HG03439 (cell line): Measurements from ENCODE around the gene TESK2.
A peak's percentile ranks its signal among the peaks of the same experiment; 100 is the strongest.

Experiments
- ATAC-seq: cut with Tn5 transposase; IDR thresholded peaks from one replicate; pipeline ENCODE4 v1.9.1; 2021; ENCODE audit warnings: mild to moderate bottlenecking, moderate library complexity; ENCODE audit not compliant: unreplicated experiment

TESK2 gene

DNA sequence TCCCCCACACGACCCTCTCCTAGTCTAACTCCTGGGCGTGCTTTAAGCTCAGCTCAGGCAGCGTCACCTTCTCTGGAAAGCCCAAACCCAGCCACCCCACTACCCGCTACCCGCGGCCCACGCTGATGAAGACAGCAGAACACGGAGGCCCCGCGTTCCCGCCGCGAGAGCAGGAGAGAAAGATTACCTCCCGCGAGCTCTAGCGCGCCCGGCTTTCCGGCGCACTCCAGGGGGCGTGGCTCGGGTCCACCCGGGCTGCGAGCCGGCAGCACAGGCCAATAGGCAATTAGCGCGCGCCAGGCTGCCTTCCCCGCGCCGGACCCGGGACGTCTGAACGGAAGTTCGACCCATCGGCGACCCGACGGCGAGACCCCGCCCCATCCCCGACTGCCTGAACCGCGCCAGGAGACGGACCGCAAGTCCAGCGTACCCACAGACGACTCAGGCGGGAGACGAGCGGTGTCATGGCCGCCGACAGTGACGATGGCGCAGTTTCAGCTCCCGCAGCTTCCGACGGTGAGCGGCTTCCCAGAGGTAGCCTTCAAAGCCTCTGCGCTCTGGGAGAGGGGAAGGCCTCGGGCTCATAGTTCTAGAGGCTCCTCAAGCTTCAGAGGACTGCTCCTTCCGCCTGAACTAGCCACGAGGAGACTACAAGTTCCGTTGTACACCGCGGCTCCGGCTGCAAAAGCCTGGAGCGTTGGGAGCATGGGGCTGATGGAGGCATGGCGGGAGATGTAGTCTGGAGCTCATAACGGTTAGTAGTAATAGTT lies 151.0 kb downstream of the TESK2 start, which contains the start of the genes MUTYH and TOE1:
TSS of gene MUTYH (minus strand) at position 652 of the 770 bp plus-strand sequence. CDS start 5,935 bp downstream, outside the sequence.
TSS of gene TOE1 (plus strand) at position 382 of the 770 bp plus-strand sequence. CDS start at position 465, 83 bp downstream.
- ATAC-seq = peak; percentile 75

DNA sequence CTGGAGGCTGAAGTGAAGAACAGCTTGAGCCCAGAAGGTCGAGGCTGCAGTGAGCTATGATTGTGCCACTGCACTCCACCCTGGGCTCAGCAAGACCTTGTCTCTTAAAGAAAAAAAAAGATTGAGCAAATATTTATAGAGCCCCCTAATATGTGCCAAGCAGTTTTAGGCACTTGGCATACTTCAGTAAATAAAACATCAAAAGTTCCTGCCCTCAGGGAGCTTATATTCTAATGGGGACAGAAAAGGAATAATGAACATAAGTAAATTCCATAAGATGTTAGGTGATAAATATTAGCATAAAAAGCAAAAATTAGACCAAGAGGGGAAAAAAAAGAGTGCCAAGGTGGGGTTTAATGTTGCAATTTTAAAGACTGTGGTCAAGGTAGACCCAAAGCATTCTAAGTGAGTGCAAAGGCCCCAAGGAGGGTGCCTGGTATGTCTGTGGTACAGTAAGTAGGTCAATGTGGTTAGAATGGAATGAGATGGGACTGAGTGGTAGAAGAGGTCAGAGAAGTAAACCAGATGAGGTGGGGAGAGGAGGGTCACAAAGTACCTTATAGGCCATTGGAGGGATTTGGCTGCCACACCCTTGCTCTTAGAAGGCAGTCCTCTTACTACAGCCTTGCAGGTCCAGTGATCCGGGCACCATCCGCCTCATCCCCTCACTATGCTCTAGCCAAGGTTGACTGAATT lies 153.2 kb downstream of the TESK2 start:
- ATAC-seq = no peak

DNA sequence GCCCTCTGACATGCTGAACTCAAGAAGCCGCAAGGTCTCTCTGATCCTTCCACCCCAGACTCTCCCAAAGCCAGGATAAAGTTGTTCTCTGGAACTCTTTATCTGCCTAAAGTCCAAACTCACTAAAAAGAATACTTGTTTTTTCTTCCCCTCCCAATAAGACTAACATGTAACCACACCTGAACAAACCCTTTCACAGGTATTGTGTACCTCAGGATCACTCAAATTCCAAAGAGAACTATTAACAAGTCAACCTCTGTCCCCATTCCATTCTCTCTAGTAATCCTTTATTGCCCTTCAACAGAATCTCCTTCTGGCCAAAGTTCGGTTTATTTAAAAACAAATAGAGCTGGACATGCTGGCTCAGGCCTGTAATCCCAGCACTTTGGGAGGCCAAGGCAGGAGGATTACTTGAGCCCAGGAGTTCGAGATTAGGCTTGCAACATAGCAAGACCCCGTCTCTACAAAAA lies 155.1 kb downstream of the TESK2 start:
- ATAC-seq = no peak

DNA sequence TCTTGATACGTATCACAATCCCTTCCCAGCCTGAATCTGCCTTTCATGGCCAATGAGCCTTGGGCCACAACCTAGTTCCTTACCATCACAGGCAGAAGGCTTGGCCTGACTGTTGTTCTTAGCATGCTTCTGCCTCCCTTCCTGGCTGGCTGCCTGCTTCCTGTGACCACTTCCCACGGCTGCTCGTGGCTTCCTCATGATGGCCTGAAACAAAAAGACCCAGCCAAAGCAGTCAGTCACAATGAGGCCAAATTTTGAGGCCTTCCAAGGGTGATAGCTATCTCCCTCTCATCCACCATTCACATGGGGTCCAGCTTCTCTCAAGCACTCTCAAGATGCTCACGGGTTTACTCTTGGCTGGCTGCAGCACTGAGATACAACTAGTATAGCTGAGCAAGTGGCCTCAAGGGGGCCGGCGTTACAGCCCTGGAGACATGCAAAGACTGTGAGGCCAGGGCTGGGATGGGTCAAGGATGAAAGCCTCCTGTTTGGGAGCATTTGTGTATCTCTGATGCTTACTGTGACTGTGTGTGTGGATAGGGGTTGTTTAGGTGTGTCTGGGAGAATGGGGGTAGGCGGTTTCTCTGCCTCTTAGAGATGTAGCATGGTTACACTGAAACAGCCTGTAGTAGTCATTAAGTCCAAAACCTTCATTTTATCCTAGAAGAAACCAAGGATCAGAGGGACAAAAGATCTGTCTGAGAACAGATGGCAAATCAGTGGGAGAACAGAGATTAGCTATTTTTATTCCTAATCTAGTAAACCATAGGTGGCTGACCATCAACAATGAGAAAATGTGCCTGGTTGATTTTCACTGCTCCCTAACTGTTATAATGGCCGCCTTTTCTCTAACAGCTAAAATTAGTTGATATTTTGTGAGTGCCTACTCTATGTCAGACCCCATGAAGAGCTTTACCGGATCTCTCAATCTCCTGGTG lies 156.4 kb downstream of the TESK2 start:
- no peak for ATAC-seq

DNA sequence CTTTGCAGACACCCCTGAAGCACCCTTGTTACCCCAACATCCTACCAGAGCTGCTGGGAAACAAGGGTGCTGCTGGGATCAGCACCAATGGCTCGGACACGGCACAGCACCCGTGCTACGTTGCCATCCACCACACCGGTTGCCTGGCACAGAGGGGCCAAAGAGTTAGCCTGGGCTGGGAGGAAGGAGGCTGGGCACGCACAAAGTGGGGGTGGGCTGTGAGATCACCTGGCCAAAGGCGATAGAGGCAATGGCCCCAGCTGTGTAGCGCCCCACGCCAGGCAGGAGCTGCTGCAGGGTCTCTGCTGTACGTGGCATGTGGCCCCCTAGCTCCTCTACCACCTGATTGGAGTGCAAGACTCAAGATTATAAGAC lies 158.6 kb downstream of the TESK2 start:
- no peak for ATAC-seq

DNA sequence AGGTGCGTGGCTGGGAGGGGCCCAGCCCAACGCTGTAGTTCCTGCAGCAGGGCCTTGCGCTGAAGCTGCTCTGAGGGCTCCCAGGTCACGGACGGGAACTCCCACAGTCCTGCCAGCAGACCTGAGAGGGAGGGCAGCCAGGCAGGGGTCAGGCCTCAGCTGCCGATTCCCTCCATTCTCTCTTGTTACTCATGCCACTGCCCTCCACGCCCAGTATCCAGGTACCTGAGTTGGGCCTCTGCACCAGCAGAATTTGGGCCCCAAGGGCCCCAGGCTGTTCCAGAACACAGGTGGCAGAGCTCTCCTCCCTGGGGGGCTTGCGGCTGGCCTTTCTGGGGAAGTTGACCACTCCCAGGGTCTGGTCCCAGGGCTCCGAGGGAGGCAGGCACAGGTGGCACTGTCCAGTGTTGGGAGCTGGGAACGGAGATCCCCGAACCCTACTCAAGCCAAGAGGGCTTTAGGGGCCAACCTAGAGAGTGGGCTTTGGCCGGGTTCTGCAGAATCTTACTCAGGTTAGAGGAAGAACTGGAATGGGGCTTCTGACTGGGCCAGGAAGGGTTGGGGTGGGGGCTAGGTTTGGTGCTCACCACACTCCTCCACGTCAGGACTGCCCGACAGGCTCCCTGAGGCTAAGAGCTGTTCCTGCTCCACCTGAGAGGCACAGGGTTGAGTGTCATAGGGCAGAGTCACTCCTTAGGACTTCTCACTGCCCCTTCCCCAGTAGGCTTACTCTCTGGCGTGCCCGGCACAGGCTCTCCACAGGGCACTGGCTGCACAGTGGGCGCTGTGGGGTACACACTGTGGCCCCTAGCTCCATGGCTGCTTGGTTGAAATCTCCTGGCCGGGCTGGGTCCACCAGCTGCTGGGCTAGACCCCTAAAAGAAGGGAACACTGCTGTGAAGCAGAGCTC lies 159.3 kb downstream of the TESK2 start:
- ATAC-seq = no peak

DNA sequence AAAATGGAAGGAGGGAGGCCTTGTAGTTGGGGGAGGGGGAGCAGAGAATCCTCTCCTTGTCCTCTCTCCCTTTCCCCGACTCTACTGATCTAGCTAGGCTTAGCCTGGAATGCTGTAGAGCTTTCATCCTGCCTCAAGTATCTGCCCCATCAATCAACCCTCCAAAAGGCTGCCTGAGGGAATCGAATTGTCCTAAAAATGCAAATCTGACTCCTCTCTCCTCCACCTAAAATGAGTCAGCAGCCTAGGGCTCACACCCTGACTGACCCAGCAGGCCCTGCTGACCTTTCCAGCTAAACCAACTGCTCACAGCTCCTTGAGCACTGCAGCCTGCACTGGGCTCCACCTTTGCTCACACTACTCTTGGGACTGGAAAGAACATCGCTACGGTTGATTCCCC lies 161.5 kb downstream of the TESK2 start:
- ATAC-seq = no peak

DNA sequence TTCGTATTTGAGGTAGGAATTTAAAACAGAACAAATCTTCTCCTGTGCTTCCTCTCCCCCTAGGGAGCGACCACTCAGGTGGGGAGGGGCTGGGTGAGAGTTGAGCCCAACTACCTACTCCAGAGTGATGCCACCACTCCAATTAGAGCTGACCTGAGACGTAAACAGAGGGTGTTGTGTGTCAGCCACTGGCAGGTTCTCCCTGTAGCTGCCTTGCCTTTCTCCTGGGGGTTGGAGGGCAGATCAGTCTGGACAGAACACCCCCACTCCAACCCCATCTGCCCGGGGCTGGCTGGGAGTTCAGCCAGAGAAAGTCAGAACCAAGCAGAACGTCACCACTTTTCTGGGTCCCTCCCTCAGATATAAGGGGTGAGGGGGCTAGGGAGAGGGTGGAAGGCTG lies 162.3 kb downstream of the TESK2 start:
- no peak for ATAC-seq

DNA sequence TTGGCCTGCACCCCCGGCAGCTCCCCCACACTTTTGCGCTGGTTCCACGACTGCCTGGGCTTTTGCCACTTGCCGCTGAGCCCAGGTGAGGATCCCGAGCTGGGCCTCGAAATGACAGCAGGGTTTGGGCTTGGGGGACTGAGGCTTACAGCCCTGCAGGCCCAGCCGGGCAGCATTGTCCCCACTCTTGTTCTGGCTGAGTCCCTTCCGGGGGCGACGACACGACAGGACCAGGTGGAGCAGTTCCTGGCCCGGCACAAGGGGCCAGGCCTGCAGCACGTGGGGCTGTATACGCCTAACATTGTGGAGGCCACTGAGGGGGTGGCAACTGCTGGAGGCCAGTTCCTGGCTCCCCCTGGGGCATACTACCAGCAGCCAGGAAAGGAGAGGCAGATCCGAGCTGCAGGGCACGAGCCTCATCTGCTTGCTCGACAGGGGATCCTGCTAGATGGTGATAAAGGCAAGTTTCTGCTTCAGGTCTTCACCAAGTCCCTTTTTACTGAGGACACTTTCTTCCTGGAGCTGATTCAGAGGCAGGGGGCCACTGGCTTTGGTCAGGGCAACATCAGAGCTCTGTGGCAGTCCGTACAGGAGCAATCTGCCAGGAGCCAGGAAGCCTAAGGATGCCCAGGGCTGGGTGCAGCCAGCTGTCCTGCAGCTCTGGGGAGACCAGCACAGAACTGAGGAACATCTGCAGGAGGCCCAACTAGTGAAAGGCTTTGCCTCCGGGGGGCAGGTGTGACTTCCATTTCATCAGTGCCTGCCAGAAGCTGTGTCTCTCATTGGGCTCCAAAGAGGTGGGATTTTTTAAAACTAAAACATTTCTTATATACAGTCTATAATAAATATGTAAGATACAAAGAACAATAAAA lies 163.1 kb downstream of the TESK2 start:
- ATAC-seq = no peak

DNA sequence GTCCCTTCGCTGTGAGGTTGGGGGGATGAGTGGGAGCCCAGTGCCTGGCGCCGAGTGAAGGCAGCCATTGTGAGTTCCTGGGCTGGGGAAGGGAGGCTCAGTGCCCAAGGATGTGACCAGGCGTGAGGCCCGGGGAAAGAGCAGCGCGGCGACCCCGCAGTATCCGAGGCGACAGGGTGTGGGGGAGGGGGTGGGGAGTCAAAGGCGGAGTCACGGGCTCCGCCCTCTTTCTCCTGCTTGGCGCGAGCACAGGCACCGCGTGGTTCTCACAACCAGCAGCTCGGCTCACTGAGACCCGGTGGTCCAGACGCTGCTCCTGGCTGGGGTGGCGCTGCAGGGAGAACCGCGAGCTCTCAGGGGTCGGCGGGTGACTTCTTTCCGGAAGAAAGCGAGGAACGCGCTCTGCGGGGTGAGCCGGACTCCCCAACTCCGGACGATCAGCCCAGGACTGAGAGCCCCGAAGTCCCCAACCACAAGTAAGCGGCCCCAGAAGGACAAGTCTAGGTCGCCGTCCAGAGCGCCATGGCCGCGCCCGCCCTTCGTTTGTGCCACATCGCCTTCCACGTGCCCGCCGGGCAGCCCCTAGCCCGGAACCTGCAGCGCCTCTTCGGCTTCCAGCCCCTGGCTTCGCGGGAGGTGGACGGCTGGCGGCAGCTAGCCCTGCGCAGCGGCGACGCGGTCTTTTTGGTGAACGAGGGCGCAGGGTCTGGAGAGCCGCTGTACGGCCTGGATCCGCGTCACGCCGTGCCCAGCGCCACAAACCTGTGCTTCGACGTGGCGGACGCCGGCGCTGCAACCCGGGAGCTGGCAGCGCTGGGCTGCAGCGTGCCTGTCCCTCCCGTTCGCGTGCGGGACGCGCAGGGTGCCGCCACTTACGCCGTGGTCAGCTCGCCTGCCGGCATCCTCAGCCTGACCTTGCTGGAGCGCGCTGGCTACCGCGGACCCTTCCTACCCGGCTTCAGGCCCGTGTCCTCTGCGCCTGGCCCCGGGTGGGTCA lies 164.0 kb downstream of the TESK2 start, which contains the start of gene HPDL:
TSS of gene HPDL (plus strand) at position 269 of the 997 bp plus-strand sequence. CDS start at position 523, 254 bp downstream.
- no peak for ATAC-seq

DNA sequence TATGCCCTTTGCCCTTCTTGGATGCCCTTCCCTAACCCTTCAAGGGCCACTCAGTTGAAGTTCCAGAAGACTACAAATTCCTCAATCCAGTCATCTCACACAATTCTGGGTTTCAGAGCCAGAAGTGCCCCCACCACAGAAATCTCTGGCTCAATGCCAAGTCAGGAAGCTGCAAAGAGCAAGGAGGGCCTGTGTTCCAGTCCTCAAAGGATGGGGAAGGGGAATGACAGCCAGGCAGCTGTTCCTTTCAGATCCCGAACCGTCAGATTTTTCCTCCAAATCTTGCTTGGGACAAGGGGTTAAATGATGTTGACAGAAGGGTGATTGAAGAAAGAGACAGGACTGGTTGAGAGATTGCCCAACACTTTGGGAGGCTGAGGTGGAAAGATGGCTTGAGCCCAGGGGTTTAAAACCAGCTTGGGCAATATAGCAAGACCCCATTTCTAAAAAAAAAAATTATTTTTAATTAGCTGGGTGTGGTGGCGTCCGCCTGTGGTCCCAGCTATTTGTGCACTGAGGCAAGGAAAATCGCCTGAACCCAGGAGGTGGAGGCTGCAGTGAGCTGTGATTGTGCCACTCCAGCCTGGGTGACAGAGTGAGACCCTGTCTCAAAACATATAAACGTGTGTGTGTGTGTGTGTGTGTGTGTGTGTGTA lies 165.0 kb downstream of the TESK2 start:
- no peak for ATAC-seq

DNA sequence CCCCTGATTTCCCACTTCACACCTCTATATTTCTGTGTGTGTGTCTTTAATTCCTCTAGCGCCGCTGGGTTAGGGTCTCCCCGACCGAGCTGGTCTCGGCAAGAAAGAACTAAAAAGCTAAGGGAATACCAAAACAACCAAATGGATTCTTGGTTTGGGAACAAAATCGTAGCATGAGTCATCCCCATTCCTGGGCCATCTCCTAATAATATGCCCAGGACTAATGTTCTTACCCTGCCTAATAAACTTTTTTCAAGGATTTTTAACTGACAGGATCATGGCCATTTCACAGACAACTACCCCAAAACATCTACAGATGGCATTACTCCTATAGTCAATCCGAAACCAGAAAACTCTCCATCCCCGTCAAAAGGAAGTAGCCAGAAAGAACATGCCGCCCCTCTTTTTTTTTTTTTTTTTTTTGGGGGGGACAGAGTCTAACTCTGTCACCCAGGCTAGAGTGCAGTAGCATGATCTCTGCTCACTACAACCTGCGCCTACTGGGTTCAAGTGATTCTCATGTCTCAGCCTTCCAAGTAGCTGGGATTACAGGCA lies 168.4 kb downstream of the TESK2 start:
- ATAC-seq = no peak

DNA sequence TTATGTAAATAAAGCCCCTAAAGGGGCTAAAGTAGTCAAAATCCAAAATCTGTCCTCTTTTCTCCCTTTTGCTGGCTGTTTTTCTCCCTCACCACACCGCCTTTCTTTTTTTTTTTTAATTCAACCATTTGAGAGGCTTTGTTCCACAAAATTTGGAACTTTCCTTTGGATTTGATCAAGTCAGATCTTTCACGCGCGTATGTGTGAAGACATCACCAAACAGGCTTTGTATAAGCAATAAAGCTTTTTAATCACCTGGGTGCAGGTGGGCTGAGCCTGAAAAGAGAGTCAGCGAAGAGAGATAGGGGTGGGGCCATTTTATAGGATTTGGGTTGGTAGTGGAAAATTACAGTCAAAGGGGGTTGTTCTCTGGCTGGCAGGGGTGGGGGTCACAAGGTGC lies 169.5 kb downstream of the TESK2 start:
- ATAC-seq = no peak

DNA sequence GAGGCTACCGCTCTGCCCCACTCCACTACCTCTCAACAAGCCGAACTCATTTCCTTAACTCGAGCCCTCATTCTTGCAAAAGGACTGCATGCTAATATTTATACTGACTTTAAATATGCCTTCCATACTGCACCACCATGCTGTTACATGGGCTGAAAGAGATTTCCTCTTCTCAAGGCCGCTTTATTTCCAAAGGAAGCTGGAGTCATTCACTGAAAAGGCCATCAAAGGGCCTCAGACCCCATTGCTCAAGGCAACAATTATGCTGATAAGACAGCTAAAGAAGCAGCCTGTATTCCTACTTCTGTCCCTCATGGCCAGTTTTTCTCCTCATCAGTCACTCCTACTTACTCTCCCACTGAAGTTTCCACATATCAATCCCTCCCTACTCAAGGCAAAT lies 171.2 kb downstream of the TESK2 start:
- no peak for ATAC-seq

DNA sequence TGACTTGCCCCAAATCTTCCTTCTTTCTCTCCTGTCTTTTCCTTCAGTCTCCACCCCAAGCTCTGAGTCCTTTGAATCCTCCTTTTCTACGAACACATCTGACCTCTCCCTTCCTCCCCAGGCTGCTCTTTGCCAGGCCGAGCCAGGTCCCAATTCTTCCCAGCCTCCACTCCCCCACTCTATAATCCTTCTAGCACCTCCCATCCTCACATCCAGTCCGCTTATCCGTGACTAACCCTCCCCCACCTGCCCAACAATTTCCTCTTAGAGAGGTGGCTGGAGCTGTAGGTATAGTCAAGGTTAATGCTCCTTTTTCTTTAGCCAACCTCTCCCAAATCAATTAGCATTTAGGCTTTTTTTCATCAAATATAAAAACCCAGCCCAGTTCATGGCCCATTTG lies 173.8 kb downstream of the TESK2 start:
- ATAC-seq = no peak

DNA sequence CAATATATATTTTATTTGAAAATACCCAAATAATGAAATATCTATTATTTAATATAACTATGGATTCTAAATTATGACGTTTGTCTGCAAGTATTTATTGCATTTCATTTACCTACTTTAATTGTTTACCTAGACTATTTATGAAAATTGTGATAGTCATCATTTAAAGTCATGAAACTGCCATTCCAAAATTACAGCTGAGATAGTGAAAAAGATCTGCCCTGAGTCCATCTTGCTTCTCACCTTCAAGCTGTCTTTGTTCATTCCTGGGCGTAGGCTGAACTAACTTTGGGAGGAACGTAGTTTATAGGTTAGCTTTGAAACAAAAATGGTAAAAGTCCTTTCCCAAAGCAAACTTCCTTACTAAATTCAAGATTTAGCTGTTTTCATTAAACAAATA lies 176.7 kb downstream of the TESK2 start:
- no peak for ATAC-seq

DNA sequence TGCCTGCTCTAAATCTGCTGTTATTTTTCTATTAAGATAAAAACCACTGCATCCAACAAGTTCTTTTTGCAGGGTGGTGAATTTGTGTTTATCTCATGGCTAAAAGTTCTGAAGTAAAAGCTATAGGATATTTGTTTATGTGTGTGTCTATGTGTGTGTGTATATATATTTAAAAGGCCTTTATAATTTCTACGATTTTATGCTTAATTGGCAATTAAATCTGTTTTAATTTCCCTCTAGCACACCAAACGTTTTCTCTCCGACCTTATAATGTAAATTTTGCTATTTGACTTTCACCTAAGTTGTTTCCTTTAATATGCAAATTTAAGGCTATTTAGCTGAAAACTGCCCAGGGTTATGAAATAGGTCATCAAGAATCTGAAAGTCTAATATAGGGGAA lies 184.1 kb downstream of the TESK2 start:
- no peak for ATAC-seq
